OCI-LY1 (cell line): ENCODE results near the gene CEMIP2.

Experiments
- H2AFZ ChIP-seq: fragments of 200-600 bp; sonication (generic), shearing (Covaris generic); 2 replicates; pipeline ENCODE4 v1.6.0; 2014; ENCODE audit warnings: antibody characterized with exemption, mild to moderate bottlenecking, low read length
- H3F3A ChIP-seq: fragments of 200-600 bp; sonication (generic), shearing (Covaris generic); 2 replicates; pipeline ENCODE4 v1.6.0; 2014; ENCODE audit warnings: mild to moderate bottlenecking, antibody characterized with exemption, low read length, moderate library complexity; ENCODE audit not compliant: insufficient read depth
- H3K27ac ChIP-seq: fragments of 200-600 bp; sonication (generic); 2 replicates; pipeline ENCODE4 v1.5.1; 2014; ENCODE audit warnings: low read length, mixed run types, mild to moderate bottlenecking, low read depth; ENCODE audit not compliant: poor library complexity, severe bottlenecking
- H3K27me3 ChIP-seq: fragments of 200-600 bp; sonication (generic); 2 replicates; pipeline ENCODE4 v1.6.0; 2014; ENCODE audit warnings: antibody characterized with exemption, mild to moderate bottlenecking, low read length, moderate library complexity; ENCODE audit not compliant: insufficient read depth
- H3K36me3 ChIP-seq: fragments of 200-600 bp; sonication (generic); 2 replicates; pipeline ENCODE4 v1.6.1; 2014; ENCODE audit warnings: mild to moderate bottlenecking, antibody characterized with exemption, low read length, moderate library complexity, mixed read lengths; ENCODE audit not compliant: insufficient read depth
- H3K4me1 ChIP-seq: fragments of 200-600 bp; sonication (generic); 2 replicates; pipeline ENCODE4 v1.5.1; 2014; ENCODE audit warnings: mild to moderate bottlenecking, low read length, moderate library complexity; ENCODE audit not compliant: insufficient read depth, severe bottlenecking
- H3K4me2 ChIP-seq: fragments of 200-600 bp; sonication (generic), shearing (Covaris generic); 2 replicates; pipeline ENCODE4 v1.6.1; 2014; ENCODE audit warnings: low read length
- H3K4me3 ChIP-seq: fragments of 200-600 bp; sonication (generic); 2 replicates; pipeline ENCODE4 v1.5.1; 2014; ENCODE audit warnings: low read length, low read depth, mild to moderate bottlenecking, mixed read lengths; ENCODE audit not compliant: poor library complexity, severe bottlenecking
- H3K79me2 ChIP-seq: fragments of 200-600 bp; shearing (Covaris generic); 2 replicates; pipeline ENCODE4 v1.6.1; 2016; ENCODE audit warnings: mixed run types, low read length, mixed read lengths; ENCODE audit not compliant: insufficient read depth
- H3K9ac ChIP-seq: fragments of 200-600 bp; sonication (generic), shearing (Covaris generic); 2 replicates; pipeline ENCODE4 v1.6.1; 2014; ENCODE audit warnings: mild to moderate bottlenecking, low read length, mixed read lengths
- H3K9me2 ChIP-seq: fragments of 200-600 bp; sonication (generic), shearing (Covaris generic); 2 replicates; pipeline ENCODE4 v1.6.1; 2014; ENCODE audit warnings: low read depth, mild to moderate bottlenecking, low read length, mixed read lengths
- H3K9me3 ChIP-seq: fragments of 200-600 bp; shearing (Covaris generic); 2 replicates; pipeline ENCODE4 v1.6.1; 2014; ENCODE audit warnings: low read length, mixed read lengths
- H4K20me1 ChIP-seq: fragments of 200-600 bp; sonication (generic), shearing (Covaris generic); 2 replicates; pipeline ENCODE4 v1.6.0; 2016; ENCODE audit warnings: mild to moderate bottlenecking, low read length; ENCODE audit not compliant: insufficient read depth
- CTCF ChIP-seq: fragments of 200-600 bp; sonication (generic), shearing (Covaris generic); IDR thresholded peaks from 2 replicates; pipeline ENCODE4 v1.5.1; 2017; ENCODE audit warnings: mild to moderate bottlenecking, antibody characterized with exemption, low read length, moderate library complexity, mixed read lengths
- EZH2 ChIP-seq: fragments of 200-600 bp; sonication (generic), shearing (Covaris generic); IDR thresholded peaks from 2 replicates; pipeline ENCODE4 v1.8.0; 2017; ENCODE audit warnings: borderline replicate concordance, mixed run types, mild to moderate bottlenecking, antibody characterized with exemption, low read length, moderate library complexity, mixed read lengths

Gene CEMIP2

GRCh38 chr9:71637375-71637774 lies 130.9 kb downstream of the CEMIP2 start:
- H3K27ac ChIP-seq = no peak overlapping the region
- no peaks in the 10 kb centered on the region for H3K27me3 ChIP-seq
- H3K4me2 ChIP-seq = no peak overlapping the region
- H3K9ac ChIP-seq = no peak overlapping the region
- H3F3A ChIP-seq = no peaks in the 10 kb centered on the region
- H2AFZ ChIP-seq = no peak overlapping the region
- no peaks in the 10 kb centered on the region for H3K9me3 ChIP-seq
- no peaks in the 10 kb centered on the region for H3K4me1 ChIP-seq
- H3K79me2 ChIP-seq = no peaks in the 10 kb centered on the region
- no peaks in the 10 kb centered on the region for H3K36me3 ChIP-seq
- TF ChIP-seq EZH2 (no peak), CTCF (no peak)
- no peaks in the 10 kb centered on the region for H3K9me2 ChIP-seq
- no peaks in the 10 kb centered on the region for H4K20me1 ChIP-seq
- H3K4me3 ChIP-seq = no peak overlapping the region

GRCh38 chr9:71636143-71636839 lies 132.0 kb downstream of the CEMIP2 start:
- no peak overlapping the region for H2AFZ ChIP-seq
- H3K9me2 ChIP-seq = no peaks in the 10 kb centered on the region
- no peaks in the 10 kb centered on the region for H4K20me1 ChIP-seq
- H3K27ac ChIP-seq = no peak overlapping the region
- no peak overlapping the region for H3K4me3 ChIP-seq
- H3K27me3 ChIP-seq = no peaks in the 10 kb centered on the region
- no peaks in the 10 kb centered on the region for H3K79me2 ChIP-seq
- H3K9me3 ChIP-seq = no peaks in the 10 kb centered on the region
- no peak overlapping the region for H3K9ac ChIP-seq
- H3K4me1 ChIP-seq = no peaks in the 10 kb centered on the region
- no peaks in the 10 kb centered on the region for H3K36me3 ChIP-seq
- H3F3A ChIP-seq = no peaks in the 10 kb centered on the region
- no peak overlapping the region for H3K4me2 ChIP-seq
- TF ChIP-seq EZH2 = no peak
- no peak for TF ChIP-seq CTCF

GRCh38 chr9:71634752-71635151 lies 133.6 kb downstream of the CEMIP2 start:
- Histone ChIP-seq H3K9me2 (no peaks in the 10 kb centered on the region), H3K27ac (no peak overlapping the region), H3K79me2 (no peaks in the 10 kb centered on the region), H4K20me1 (no peaks in the 10 kb centered on the region), H3K9ac (no peak overlapping the region), H3K27me3 (no peaks in the 10 kb centered on the region), H3K36me3 (no peaks in the 10 kb centered on the region), H3K9me3 (no peaks in the 10 kb centered on the region), H3K4me3 (no peak overlapping the region), H3K4me1 (no peaks in the 10 kb centered on the region), H3F3A (no peaks in the 10 kb centered on the region), H2AFZ (no peak overlapping the region), H3K4me2 (no peak overlapping the region)
- TF ChIP-seq EZH2 (no peak), CTCF (no peak)
